ENCODE measurements around the gene DLG2. TPM values are rescaled to one million over a fixed set of nuclear protein-coding genes. Genes with fewer than 3 reads are reported as not detected.

The DLG2 gene
- total RNA-seq, 4 donors from 2014 or later, result 1.3 to 4.7 (median 2.4) TPM

DNA sequence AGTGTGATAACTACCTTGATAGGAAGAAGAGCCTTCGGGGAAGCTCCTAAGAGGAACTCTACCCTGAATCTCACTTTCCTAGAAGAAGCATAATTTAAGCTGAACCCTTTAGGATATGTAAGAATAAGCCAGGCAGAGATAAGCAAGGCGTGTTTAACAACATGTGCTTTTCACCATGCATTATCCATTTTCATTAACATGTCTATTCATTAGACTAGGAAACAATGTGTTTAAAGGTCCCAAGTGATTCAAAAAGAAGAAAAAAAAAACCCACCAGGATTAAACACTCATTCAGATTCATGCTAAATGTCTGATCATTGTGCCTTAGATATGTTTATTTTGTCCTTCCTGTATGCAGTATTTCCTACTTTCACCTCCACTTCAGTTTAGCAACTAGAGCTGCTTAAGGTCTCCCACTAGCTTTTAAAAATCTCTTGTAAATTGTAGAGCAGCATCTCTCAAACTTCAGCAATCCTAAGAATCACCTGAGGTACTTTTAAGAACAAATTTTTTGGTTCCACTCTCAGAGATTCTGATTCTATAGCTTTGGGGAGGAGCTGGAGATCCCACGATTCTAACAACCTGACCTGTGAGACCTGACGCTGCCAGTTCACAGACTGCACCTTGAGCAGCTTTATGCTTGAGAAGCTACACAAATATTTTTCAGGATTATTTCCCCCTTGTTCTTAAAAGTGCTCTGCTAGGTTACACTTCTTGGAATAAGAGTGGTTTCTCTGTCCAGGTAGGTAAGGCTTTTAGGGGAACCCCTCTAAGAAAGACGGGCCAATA, 1385.6 kb downstream of the DLG2 start:
- in situ Hi-C loops (cut with MboI; ENCODE audit: low sequenced_read_pairs in 4 of 4), result no loop called here
- TF ChIP-seq POLR2A (IDR thresholded peaks at IDR 0.05), result no peak
- TF ChIP-seq, protein P1, sequence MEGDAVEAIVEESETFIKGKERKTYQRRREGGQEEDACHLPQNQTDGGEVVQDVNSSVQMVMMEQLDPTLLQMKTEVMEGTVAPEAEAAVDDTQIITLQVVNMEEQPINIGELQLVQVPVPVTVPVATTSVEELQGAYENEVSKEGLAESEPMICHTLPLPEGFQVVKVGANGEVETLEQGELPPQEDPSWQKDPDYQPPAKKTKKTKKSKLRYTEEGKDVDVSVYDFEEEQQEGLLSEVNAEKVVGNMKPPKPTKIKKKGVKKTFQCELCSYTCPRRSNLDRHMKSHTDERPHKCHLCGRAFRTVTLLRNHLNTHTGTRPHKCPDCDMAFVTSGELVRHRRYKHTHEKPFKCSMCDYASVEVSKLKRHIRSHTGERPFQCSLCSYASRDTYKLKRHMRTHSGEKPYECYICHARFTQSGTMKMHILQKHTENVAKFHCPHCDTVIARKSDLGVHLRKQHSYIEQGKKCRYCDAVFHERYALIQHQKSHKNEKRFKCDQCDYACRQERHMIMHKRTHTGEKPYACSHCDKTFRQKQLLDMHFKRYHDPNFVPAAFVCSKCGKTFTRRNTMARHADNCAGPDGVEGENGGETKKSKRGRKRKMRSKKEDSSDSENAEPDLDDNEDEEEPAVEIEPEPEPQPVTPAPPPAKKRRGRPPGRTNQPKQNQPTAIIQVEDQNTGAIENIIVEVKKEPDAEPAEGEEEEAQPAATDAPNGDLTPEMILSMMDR (IDR thresholded peaks at IDR 0.05 in 4 of 5, conservative IDR thresholded peaks at IDR 0.05 in 1 of 5), result no peak
- intact Hi-C loops (cut with DNase I; ENCODE audit: low total_unique reads), result no loop called here
- Histone ChIP-seq H3K9me3 (no peaks in the 10 kb centered on the region), H3K4me3 (no peak overlapping the region), H3K4me1 (no peaks in the 10 kb centered on the region), H3K27me3 (no peaks in the 10 kb centered on the region), H3K27ac (no peak overlapping the region), H3K36me3 (no peaks in the 10 kb centered on the region)
- DNase-seq (no peak), ATAC-seq (no peak)

- intact Hi-C loops (cut with DNase I; ENCODE audit: low total_unique reads), result no loop called here
These were observed 1386.3 kb downstream of the DLG2 start for GRCh38 chr11:84240847-84241246.

DNA sequence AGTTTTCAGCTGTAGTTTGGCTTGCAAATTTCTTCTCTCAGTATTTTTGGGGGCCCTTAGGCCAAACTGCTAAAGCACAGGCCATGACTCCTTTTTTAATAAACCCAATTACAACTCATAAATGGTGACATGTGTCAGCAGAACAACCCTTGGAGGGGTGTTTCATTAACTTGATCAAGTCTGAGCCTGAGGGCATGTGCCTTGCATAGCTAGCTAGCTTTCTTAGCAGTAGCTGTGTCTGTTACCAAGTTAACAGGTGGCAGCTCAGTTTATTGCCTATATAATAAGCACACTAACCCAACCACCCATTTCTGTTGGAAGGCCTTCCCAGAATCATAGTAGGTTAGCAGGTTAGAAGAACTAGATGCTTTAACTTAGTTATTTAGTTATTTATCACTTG, 1390.7 kb downstream of the DLG2 start:
- Histone ChIP-seq H3K9me3 (no peaks in the 10 kb centered on the region), H3K27me3 (no peaks in the 10 kb centered on the region), H3K36me3 (no peaks in the 10 kb centered on the region), H3K4me1 (no peaks in the 10 kb centered on the region), H3K27ac (no peak overlapping the region), H3K4me3 (no peak overlapping the region)
- intact Hi-C loops (cut with DNase I; ENCODE audit: low total_unique reads), result no loop called here
- ATAC-seq, result no peak
- in situ Hi-C loops (cut with MboI; ENCODE audit: low sequenced_read_pairs in 4 of 4), result no loop called here
- no peak for DNase-seq
- TF ChIP-seq, protein P1 (IDR thresholded peaks at IDR 0.05 in 4 of 5, conservative IDR thresholded peaks at IDR 0.05 in 1 of 5), result no peak
- TF ChIP-seq POLR2A (IDR thresholded peaks at IDR 0.05), result no peak

More at GRCh38 chr11:84240847-84241246, 1386.3 kb downstream of the DLG2 start:
- no peak overlapping the region for H3K4me3 ChIP-seq
- no peaks in the 10 kb centered on the region for H3K4me1 ChIP-seq
- in situ Hi-C loops (cut with MboI; ENCODE audit: low sequenced_read_pairs in 4 of 4), result no loop called here
- H3K27ac ChIP-seq, result no peak overlapping the region
- H3K36me3 ChIP-seq, result no peaks in the 10 kb centered on the region
- H3K9me3 ChIP-seq, result no peaks in the 10 kb centered on the region
- H3K27me3 ChIP-seq, result no peaks in the 10 kb centered on the region
- TF ChIP-seq POLR2A (IDR thresholded peaks at IDR 0.05), result no peak
- TF ChIP-seq, protein P1 (IDR thresholded peaks at IDR 0.05 in 4 of 5, conservative IDR thresholded peaks at IDR 0.05 in 1 of 5), result no peak
- ATAC-seq, result no peak
- no peak for DNase-seq

DNA sequence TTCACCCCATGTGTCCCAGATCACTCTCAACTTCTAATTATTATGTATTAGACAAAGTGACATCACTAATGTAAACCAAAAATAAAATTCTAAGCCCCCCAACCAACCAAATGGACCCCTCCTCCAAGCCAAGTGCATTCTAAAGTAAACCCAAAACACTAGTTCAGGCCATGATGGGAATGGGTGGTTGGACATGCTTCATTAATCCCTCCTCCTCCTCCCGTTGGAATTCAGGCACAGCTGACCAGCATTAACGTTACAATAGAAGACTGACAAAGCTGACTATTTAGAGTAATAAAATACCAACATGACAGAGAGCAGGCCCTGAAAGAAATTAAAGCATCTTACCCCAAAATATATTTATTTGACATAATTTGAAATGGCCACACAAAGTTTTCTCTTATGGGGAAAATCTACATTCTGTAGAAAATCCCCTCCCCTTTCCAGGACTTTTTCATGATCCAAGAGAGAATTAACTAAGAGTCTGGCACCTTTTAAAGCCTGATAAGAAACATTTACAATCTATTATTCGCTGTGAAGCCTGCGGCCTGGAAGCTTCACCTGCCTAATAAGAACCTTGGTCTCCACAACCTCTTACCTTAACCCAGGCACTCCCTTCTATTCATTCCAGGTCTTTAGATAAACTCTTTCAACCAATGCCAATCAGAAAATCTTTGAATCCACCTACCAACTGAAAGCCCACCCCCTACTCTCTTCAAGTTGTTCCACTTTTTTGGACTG, 1392.5 kb downstream of the DLG2 start:
- Histone ChIP-seq H3K36me3 (no peaks in the 10 kb centered on the region), H3K27ac (no peak overlapping the region), H3K4me3 (no peak overlapping the region), H3K27me3 (no peaks in the 10 kb centered on the region), H3K9me3 (no peaks in the 10 kb centered on the region), H3K4me1 (no peaks in the 10 kb centered on the region)
- no peak for ATAC-seq
- TF ChIP-seq, protein P1 (IDR thresholded peaks at IDR 0.05 in 4 of 5, conservative IDR thresholded peaks at IDR 0.05 in 1 of 5), result no peak
- no peak for TF ChIP-seq POLR2A (IDR thresholded peaks at IDR 0.05)
- in situ Hi-C loops (cut with MboI; ENCODE audit: low sequenced_read_pairs in 4 of 4) (no loop called here), intact Hi-C loops (cut with DNase I; ENCODE audit: low total_unique reads) (no loop called here)
- no peak for DNase-seq
